ENCODE results near the gene ACP1.

ACP1 gene

GRCh38 chr2:264493-265468, at the start of gene ACP1:
Gene ACP1, plus strand, starts transcription at chr2:264947. Its CDS starts 18 bp downstream, at chr2:264965.
- peak; percentile 65 for DNase-seq (ENCODE audit: low read depth)

GRCh38 chr2:216068-216467, 48.7 kb upstream of the ACP1 start:
- DNase-seq (ENCODE audit: low read depth), result no peak

GRCh38 chr2:223451-223850, 41.3 kb upstream of the ACP1 start:
- DNase-seq (ENCODE audit: low read depth), result no peak

GRCh38 chr2:223971-224760, 40.6 kb upstream of the ACP1 start:
- DNase-seq (ENCODE audit: low read depth), result no peak

GRCh38 chr2:228115-228514, 36.6 kb upstream of the ACP1 start:
- no peak for DNase-seq (ENCODE audit: low read depth)

- no peak for DNase-seq (ENCODE audit: low read depth)
These were observed 36.0 kb upstream of the ACP1 start for GRCh38 chr2:228518-229278.

- no peak for DNase-seq (ENCODE audit: low read depth)
These were observed 33.1 kb upstream of the ACP1 start for GRCh38 chr2:231521-232185.

GRCh38 chr2:233030-233429, 31.7 kb upstream of the ACP1 start:
- DNase-seq (ENCODE audit: low read depth), result no peak

- DNase-seq (ENCODE audit: low read depth), result no peak
These were observed 30.3 kb upstream of the ACP1 start for GRCh38 chr2:234421-234820.

- no peak for DNase-seq (ENCODE audit: low read depth)
These were observed 27.7 kb upstream of the ACP1 start for GRCh38 chr2:236993-237539.

GRCh38 chr2:237878-238277, 26.9 kb upstream of the ACP1 start:
- DNase-seq (ENCODE audit: low read depth), result no peak

GRCh38 chr2:238431-238830, 26.3 kb upstream of the ACP1 start:
- no peak for DNase-seq (ENCODE audit: low read depth)

GRCh38 chr2:238869-239268, 25.9 kb upstream of the ACP1 start:
- DNase-seq (ENCODE audit: low read depth), result no peak

GRCh38 chr2:244547-244946, 20.2 kb upstream of the ACP1 start:
- DNase-seq (ENCODE audit: low read depth), result no peak

GRCh38 chr2:246489-247144, 18.1 kb upstream of the ACP1 start:
- DNase-seq (ENCODE audit: low read depth), result peak; percentile 31

GRCh38 chr2:248724-249123, 16.0 kb upstream of the ACP1 start:
- no peak for DNase-seq (ENCODE audit: low read depth)

GRCh38 chr2:249538-250042, 15.2 kb upstream of the ACP1 start:
- DNase-seq (ENCODE audit: low read depth), result no peak

GRCh38 chr2:252001-252602, 12.6 kb upstream of the ACP1 start:
- DNase-seq (ENCODE audit: low read depth), result no peak

GRCh38 chr2:253202-253638, 11.5 kb upstream of the ACP1 start:
- DNase-seq (ENCODE audit: low read depth), result no peak

GRCh38 chr2:254241-254640, 10.5 kb upstream of the ACP1 start:
- no peak for DNase-seq (ENCODE audit: low read depth)
